GM18519 (cell line): Measurements from ENCODE around the gene PRDM16.

Experiments used
- ATAC-seq: cut with Tn5 transposase; IDR thresholded peaks from one replicate; pipeline ENCODE4 v1.9.1; 2021; ENCODE audit warnings: mild to moderate bottlenecking, moderate library complexity; ENCODE audit not compliant: unreplicated experiment, low FRiP score

Gene PRDM16

GRCh38 chr1:3119725-3120124 is 50.7 kb downstream of the PRDM16 start:
- no peak for ATAC-seq

GRCh38 chr1:3120140-3120539 is 51.1 kb downstream of the PRDM16 start:
- ATAC-seq: no peak

GRCh38 chr1:3120994-3121393 is 52.0 kb downstream of the PRDM16 start:
- ATAC-seq: no peak

GRCh38 chr1:3121401-3122210 is 52.6 kb downstream of the PRDM16 start:
- no peak for ATAC-seq

- ATAC-seq: no peak
These were observed 53.3 kb downstream of the PRDM16 start for GRCh38 chr1:3122311-3122710.

GRCh38 chr1:3124246-3124645 is 55.2 kb downstream of the PRDM16 start:
- ATAC-seq: no peak

- ATAC-seq: no peak
These were observed 56.1 kb downstream of the PRDM16 start for GRCh38 chr1:3125078-3125477.

- ATAC-seq: no peak
These were observed 56.8 kb downstream of the PRDM16 start for GRCh38 chr1:3125546-3126368.

GRCh38 chr1:3126756-3127678 is 58.0 kb downstream of the PRDM16 start:
- ATAC-seq: no peak

- ATAC-seq: no peak
These were observed 58.7 kb downstream of the PRDM16 start for GRCh38 chr1:3127738-3128137.

- no peak for ATAC-seq
These were observed 59.6 kb downstream of the PRDM16 start for GRCh38 chr1:3128431-3129132.

GRCh38 chr1:3129133-3129490 is 60.1 kb downstream of the PRDM16 start:
- no peak for ATAC-seq

GRCh38 chr1:3130268-3130667 is 61.3 kb downstream of the PRDM16 start:
- ATAC-seq: no peak

- ATAC-seq: no peak
These were observed 63.7 kb downstream of the PRDM16 start for GRCh38 chr1:3132660-3133059.

- ATAC-seq: no peak
These were observed 64.7 kb downstream of the PRDM16 start for GRCh38 chr1:3133686-3134085.

GRCh38 chr1:3134381-3135072 is 65.5 kb downstream of the PRDM16 start:
- no peak for ATAC-seq

GRCh38 chr1:3135073-3135702 is 66.2 kb downstream of the PRDM16 start:
- ATAC-seq: no peak

- ATAC-seq: no peak
These were observed 66.9 kb downstream of the PRDM16 start for GRCh38 chr1:3135744-3136455.
